Measurements from ENCODE around the gene SP3. TPM values are rescaled to one million over a fixed set of nuclear protein-coding genes. Genes with fewer than 3 reads are reported as not detected.

Gene SP3
- polyA plus RNA-seq, 1 donor (not counting 4 experiments of a cell fraction or from before 2014, with no cell fraction given) = 46.7 TPM

GRCh38 chr2:173881886-173882285 lies 83.3 kb downstream of the SP3 start:
- H3K27ac ChIP-seq (ENCODE audit: control insufficient read depth, insufficient read depth, low read length) = no peak overlapping the region
- H3K4me3 ChIP-seq (ENCODE audit: control insufficient read depth in 2 of 3, extremely low read depth in 1 of 3, insufficient read depth in 2 of 3, low read depth in 1 of 3, low read length in 3 of 3) = no peak overlapping the region
- H4K20me1 ChIP-seq (ENCODE audit: control insufficient read depth, extremely low read depth, insufficient read depth, low read length) = no peaks in the 10 kb centered on the region
- H3K36me3 ChIP-seq (ENCODE audit: control insufficient read depth in 2 of 2, extremely low read depth in 1 of 2, insufficient read depth in 2 of 2, low read length in 2 of 2) = no peaks in the 10 kb centered on the region
- no peak overlapping the region for H3K9ac ChIP-seq (ENCODE audit: control insufficient read depth, extremely low read depth, insufficient read depth, low read length)
- FAIRE-seq (no peak), DNase-seq (ENCODE audit: low read depth, low spot score) (no peak)
- dilution Hi-C loops (cut with MboI; ENCODE audit: extremely low pct_ligation_motif_present, low sequenced_read_pairs) = no loop called here
- no peak overlapping the region for H2AFZ ChIP-seq (ENCODE audit: control insufficient read depth, low read length)
- no peaks in the 10 kb centered on the region for H3K27me3 ChIP-seq (ENCODE audit: control insufficient read depth, extremely low read depth, insufficient read depth, low read length)
- no peaks in the 10 kb centered on the region for H3K4me1 ChIP-seq (ENCODE audit: control insufficient read depth, extremely low read depth, insufficient read depth, low read length)
- no peaks in the 10 kb centered on the region for H3K79me2 ChIP-seq (ENCODE audit: control insufficient read depth, insufficient read depth, low read length)
- TF ChIP-seq EZH2 (IDR thresholded peaks at IDR 0.05; ENCODE audit: low read length) (no peak), CTCF (optimal IDR thresholded peaks at IDR 0.05 in 1 of 3, IDR thresholded peaks at IDR 0.05 in 1 of 3, conservative IDR thresholded peaks at IDR 0.05 in 1 of 3; ENCODE audit: extremely low read depth in 1 of 3, insufficient read depth in 2 of 3, low read length in 3 of 3) (no peak)
- no peaks in the 10 kb centered on the region for H3K9me1 ChIP-seq (ENCODE audit: control insufficient read depth, extremely low read depth, insufficient read depth, low read length)
- no peaks in the 10 kb centered on the region for H3K9me3 ChIP-seq (ENCODE audit: control insufficient read depth, low read depth, low read length)
- H3K4me2 ChIP-seq (ENCODE audit: control insufficient read depth, extremely low read depth, insufficient read depth, low read depth, low read length) = no peak overlapping the region

DNA sequence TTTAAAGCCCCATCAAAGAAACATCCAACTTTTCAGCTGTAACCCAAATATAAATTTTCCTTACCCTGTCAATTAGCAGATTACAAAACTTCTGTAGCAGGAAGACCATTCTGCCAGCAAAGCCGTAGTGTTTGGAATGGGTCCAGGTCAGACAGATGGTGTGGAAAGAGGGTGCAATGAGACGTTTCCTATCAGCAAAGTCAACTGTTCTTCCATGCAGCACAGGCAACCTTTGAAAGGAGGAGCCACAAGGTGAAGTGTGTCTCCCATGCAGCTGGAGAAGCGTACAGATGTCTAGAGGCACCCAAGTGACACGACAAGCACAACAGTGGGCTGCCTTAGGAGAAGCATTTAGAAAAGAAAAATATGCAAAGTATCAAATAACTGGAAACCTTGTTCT lies 83.7 kb downstream of the SP3 start:
- Histone ChIP-seq H3K9me3 (ENCODE audit: control insufficient read depth, low read depth, low read length) (no peaks in the 10 kb centered on the region), H3K27me3 (ENCODE audit: control insufficient read depth, extremely low read depth, insufficient read depth, low read length) (no peaks in the 10 kb centered on the region), H3K9me1 (ENCODE audit: control insufficient read depth, extremely low read depth, insufficient read depth, low read length) (no peaks in the 10 kb centered on the region), H3K9ac (ENCODE audit: control insufficient read depth, extremely low read depth, insufficient read depth, low read length) (no peak overlapping the region), H4K20me1 (ENCODE audit: control insufficient read depth, extremely low read depth, insufficient read depth, low read length) (no peaks in the 10 kb centered on the region), H3K79me2 (ENCODE audit: control insufficient read depth, insufficient read depth, low read length) (no peaks in the 10 kb centered on the region), H3K4me2 (ENCODE audit: control insufficient read depth, extremely low read depth, insufficient read depth, low read depth, low read length) (no peak overlapping the region), H2AFZ (ENCODE audit: control insufficient read depth, low read length) (no peak overlapping the region), H3K4me3 (ENCODE audit: control insufficient read depth in 2 of 3, extremely low read depth in 1 of 3, insufficient read depth in 2 of 3, low read depth in 1 of 3, low read length in 3 of 3) (no peak overlapping the region), H3K4me1 (ENCODE audit: control insufficient read depth, extremely low read depth, insufficient read depth, low read length) (no peaks in the 10 kb centered on the region), H3K36me3 (ENCODE audit: control insufficient read depth in 2 of 2, extremely low read depth in 1 of 2, insufficient read depth in 2 of 2, low read length in 2 of 2) (no peaks in the 10 kb centered on the region), H3K27ac (ENCODE audit: control insufficient read depth, insufficient read depth, low read length) (no peak overlapping the region)
- TF ChIP-seq CTCF (optimal IDR thresholded peaks at IDR 0.05 in 1 of 3, IDR thresholded peaks at IDR 0.05 in 1 of 3, conservative IDR thresholded peaks at IDR 0.05 in 1 of 3; ENCODE audit: extremely low read depth in 1 of 3, insufficient read depth in 2 of 3, low read length in 3 of 3) = no peak
- no peak for TF ChIP-seq EZH2 (IDR thresholded peaks at IDR 0.05; ENCODE audit: low read length)
- DNase-seq (ENCODE audit: low read depth, low spot score) = no peak
- no peak for FAIRE-seq
- dilution Hi-C loops (cut with MboI; ENCODE audit: extremely low pct_ligation_motif_present, low sequenced_read_pairs) = no loop called here

All from keratinocyte (primary cell).